A549 (cell line): Measurements from ENCODE around the gene AHNAK2. TPM values are rescaled to one million over a fixed set of nuclear protein-coding genes. Genes with fewer than 3 reads are reported as not detected.

Experiments
- ATAC-seq, 2 experiments: fragments of 200-7000 bp in 1 of 2; fragments of >200 bp in 1 of 2; cut with Nextera tagmentation in 1 of 2; cut with Tn5 transposase in 1 of 2; 3 replicates each; pipeline versions ENCODE4 v1.8.0 to v1.9.1; 2018 to 2020; ENCODE audit warnings: mild to moderate bottlenecking in 1 of 2, moderate library complexity in 1 of 2
- CTCF ChIA-PET: fragments of 300-600 bp; sonication (Branson Sonifier 250); formaldehyde crosslinking; extraction: SDS; loops from one replicate; lab custom pipeline; 2021; ENCODE audit warnings: antibody characterized with exemption, inconsistent platforms; lab: Yijun Ruan, JAX
- POLR2A ChIA-PET: fragments of 350-600 bp; formaldehyde crosslinking; extraction: SDS; loops from one replicate; lab custom pipeline; 2021; ENCODE audit warnings: antibody characterized with exemption, inconsistent platforms; lab: Yijun Ruan, JAX
- DNase-seq, 2 experiments: peaks; one replicate each; pipeline versions ENCODE4 v3.0.0 to v3.0.0-alpha.2; 2011 to 2016; ENCODE audit warnings: low read depth in 1 of 2, low spot score in 1 of 2
- FAIRE-seq: peaks from 2 replicates; lab custom pipeline; 2011; peaks lifted over from hg19 to GRCh38; lab: Jason Lieb, UNC
- H3K27ac ChIP-seq, 2 experiments: fragments of >200 bp; sonication (Bioruptor Twin); formaldehyde crosslinking; 3 replicates each; pipeline ENCODE4 v1.5.1; 2016 to 2017
- H3K4me1 ChIP-seq: fragments of >200 bp; sonication (Bioruptor Twin); formaldehyde crosslinking; 3 replicates; pipeline ENCODE4 v1.6.1; 2016
- H3K4me2 ChIP-seq: fragments of >200 bp; sonication (Bioruptor Twin); formaldehyde crosslinking; 3 replicates; pipeline ENCODE4 v1.6.1; 2016
- H3K4me3 ChIP-seq: fragments of >200 bp; sonication (Bioruptor Twin); formaldehyde crosslinking; 3 replicates; pipeline ENCODE4 v1.5.1; 2016
- H3K9me3 ChIP-seq: fragments of >200 bp; sonication (Bioruptor Twin); formaldehyde crosslinking; 3 replicates; pipeline ENCODE4 v1.6.1; 2016
- ATOH8 ChIP-seq: fragments of 250-450 bp; sonication (Bioruptor Pico); IDR thresholded peaks from 2 replicates; pipeline ENCODE4 v1.5.0; 2020; ENCODE audit warnings: low read depth, mild to moderate bottlenecking, moderate library complexity
- BHLHE40 ChIP-seq: IDR thresholded peaks from 2 replicates; pipeline ENCODE4 v1.6.1; 2012; ENCODE audit warnings: low read depth, low read length, inconsistent platforms
- CEBPB ChIP-seq, 2 experiments: fragments of >200 bp in 1 of 2; sonication (Bioruptor Twin) in 1 of 2; formaldehyde crosslinking in 1 of 2; IDR thresholded peaks; 2 replicates each; pipeline ENCODE4 v1.6.1; 2012 to 2016
- CHD2 ChIP-seq: fragments of 150-350 bp; IDR thresholded peaks from 2 replicates; pipeline ENCODE4 v1.6.1; 2014; ENCODE audit warnings: low read length; ENCODE audit not compliant: partially characterized antibody
- CTCF ChIP-seq: fragments of >200 bp; sonication (Bioruptor Twin); formaldehyde crosslinking; IDR thresholded peaks from 3 replicates; pipeline ENCODE4 v1.5.1; 2016
- EHMT2 ChIP-seq: fragments of 200-600 bp; sonication (generic); IDR thresholded peaks from 2 replicates; pipeline ENCODE4 v1.6.1; 2016; ENCODE audit warnings: antibody characterized with exemption, low read depth, mild to moderate bottlenecking, moderate library complexity
- ELK1 ChIP-seq: fragments of 150-350 bp; IDR thresholded peaks from 2 replicates; pipeline ENCODE4 v1.6.1; 2014; ENCODE audit warnings: low read depth, mild to moderate bottlenecking, low read length
- FOSB ChIP-seq: fragments of 250-450 bp; sonication (Bioruptor Pico); IDR thresholded peaks from 2 replicates; pipeline ENCODE4 v1.5.0; 2020; ENCODE audit warnings: mild to moderate bottlenecking, moderate library complexity
- FOSL2 ChIP-seq, 2 experiments: fragments of 450-650 bp in 1 of 2; fragments of >200 bp in 1 of 2; sonication (Bioruptor Twin) in 1 of 2; formaldehyde crosslinking; IDR thresholded peaks; 2 replicates each; pipeline versions ENCODE4 v1.5.0 to v1.6.1; 2016 to 2020; ENCODE audit warnings: mild to moderate bottlenecking in 1 of 2, moderate library complexity in 1 of 2
- HES2 ChIP-seq: fragments of >200 bp; sonication (Bioruptor Twin); formaldehyde crosslinking; IDR thresholded peaks from 2 replicates; pipeline ENCODE4 v1.6.1; 2016
- HEYL ChIP-seq: fragments of 250-450 bp; sonication (Bioruptor Pico); IDR thresholded peaks from 2 replicates; pipeline ENCODE4 v1.8.0; 2021; ENCODE audit warnings: mild to moderate bottlenecking, moderate library complexity
- HOXA7 ChIP-seq: fragments of 250-450 bp; sonication (Bioruptor Pico); IDR thresholded peaks from 2 replicates; pipeline ENCODE4 v1.5.0; 2020; ENCODE audit warnings: mild to moderate bottlenecking, moderate library complexity
- HOXB13 ChIP-seq: fragments of 250-450 bp; sonication (Bioruptor Pico); IDR thresholded peaks from 2 replicates; pipeline ENCODE4 v1.5.0; 2020; ENCODE audit warnings: low read depth, mild to moderate bottlenecking, moderate library complexity
- HOXB5 ChIP-seq: fragments of 250-450 bp; sonication (Bioruptor Pico); IDR thresholded peaks from 2 replicates; pipeline ENCODE4 v1.5.0; 2020; ENCODE audit warnings: mild to moderate bottlenecking, moderate library complexity
- JUN ChIP-seq, 2 experiments: fragments of >200 bp; sonication (Bioruptor Twin); formaldehyde crosslinking; IDR thresholded peaks; 2 replicates in 1 of 2; 3 replicates in 1 of 2; pipeline ENCODE4 v1.6.1; 2016 to 2017
- MYC ChIP-seq: IDR thresholded peaks from 2 replicates; pipeline ENCODE4 v1.6.1; 2012; ENCODE audit warnings: mild to moderate bottlenecking, inconsistent platforms, low read length, improper control_type of control experiment, borderline replicate concordance
- NFE2L2 ChIP-seq: fragments of 150-350 bp; conservative IDR thresholded peaks from 2 replicates; pipeline ENCODE4 v1.6.1; 2014; ENCODE audit warnings: low read length
- NPAS2 ChIP-seq: fragments of 250-450 bp; sonication (Bioruptor Pico); IDR thresholded peaks from 2 replicates; pipeline ENCODE4 v1.8.0; 2022; ENCODE audit warnings: mild to moderate bottlenecking, moderate library complexity, borderline replicate concordance
- PBX3 ChIP-seq: IDR thresholded peaks from 2 replicates; pipeline ENCODE4 v1.6.1; 2012
- POLR2AphosphoS2 ChIP-seq: conservative IDR thresholded peaks from 2 replicates; pipeline ENCODE4 v1.6.1; 2012; ENCODE audit warnings: low read length, improper control_type of control experiment, inconsistent platforms
- RAD21 ChIP-seq, 2 experiments: fragments of >200 bp in 1 of 2; sonication (Bioruptor Twin) in 1 of 2; formaldehyde crosslinking in 1 of 2; IDR thresholded peaks in 1 of 2; conservative IDR thresholded peaks in 1 of 2; 2 replicates in 1 of 2; 3 replicates in 1 of 2; pipeline ENCODE4 v1.6.1; 2012 to 2018; ENCODE audit warnings: inconsistent platforms in 1 of 2
- RNF2 ChIP-seq: fragments of 200-600 bp; sonication (generic); IDR thresholded peaks from 2 replicates; pipeline ENCODE4 v1.6.1; 2016; ENCODE audit warnings: low read depth, mild to moderate bottlenecking, antibody characterized with exemption, moderate library complexity, borderline replicate concordance
- USF2 ChIP-seq: fragments of 450-650 bp; IDR thresholded peaks from 2 replicates; pipeline ENCODE4 v1.6.1; 2014; ENCODE audit warnings: antibody characterized with exemption
- ZFP36 ChIP-seq: fragments of 450-650 bp; IDR thresholded peaks from 2 replicates; pipeline ENCODE4 v1.6.1; 2014; ENCODE audit warnings: borderline replicate concordance; ENCODE audit not compliant: partially characterized antibody
- WGBS: methylation state at CpG from one replicate; pipeline ENCODE4 v1.1.6; 2017; ENCODE audit errors: missing lambda C conversion rate; 5-methylcytosine and 5-hydroxymethylcytosine counted together
- polyA plus RNA-seq, 4 experiments: library from polyadenylated mRNA; depleted of rRNA in 3 of 4; stranded (reverse); fragments of >200 nt; fragmentation: RNase III in 1 of 4; extraction: RNeasy Plus Mini Kit Qiagen cat#74134 plus additional on column Dnase treatment in 1 of 4; gene quantifications; 2 replicates in 3 of 4; 3 replicates in 1 of 4; pipeline ENCODE4 v1.2.3, GENCODE V29; 2011 to 2017

AHNAK2 gene
- polyA plus RNA-seq, 2 of the 4 experiments (the other 2 are of a cell fraction): 43.3 to 43.7 TPM

GRCh38 chr14:104898870-104899510 lies 79.2 kb downstream of the AHNAK2 start:
- no peak for TF ChIP-seq RNF2
- TF ChIP-seq HOXA7: no peak
- TF ChIP-seq ATOH8: no peak
- no peak for TF ChIP-seq RAD21 (conservative IDR thresholded peaks at IDR 0.05 in 1 of 2, IDR thresholded peaks at IDR 0.05 in 1 of 2)
- no peak for TF ChIP-seq JUN (IDR thresholded peaks at IDR 0.05)
- TF ChIP-seq CTCF: no peak
- TF ChIP-seq BHLHE40: no peak
- no peak for TF ChIP-seq EHMT2
- no peak for TF ChIP-seq MYC
- no peak for TF ChIP-seq HOXB13 (CRISPR knock-in tag)
- TF ChIP-seq NFE2L2: no peak
- no peak for TF ChIP-seq FOSL2 (IDR thresholded peaks at IDR 0.05)
- TF ChIP-seq FOSL2 (CRISPR knock-in tag; IDR thresholded peaks at IDR 0.05): no peak
- no peak for TF ChIP-seq ZFP36
- TF ChIP-seq USF2: no peak
- TF ChIP-seq HOXB5 (CRISPR knock-in tag): no peak
- TF ChIP-seq CEBPB (IDR thresholded peaks at IDR 0.05): no peak
- TF ChIP-seq HES2: no peak
- no peak for TF ChIP-seq ELK1
- FAIRE-seq (no peak), ATAC-seq (no peak), DNase-seq (no peak)
- ChIA-PET POLR2A (no interaction called here), CTCF (interaction anchor here (0.6 to 2.6 kb wide), 9 partner anchors 29 to 188 kb away, joined by 3 to 10 read pairs (median 4); no protein-coding TSS in a partner anchor)
- 85% methylated on average over 24 of the region's 24 CpGs for WGBS
- Histone ChIP-seq H3K27ac (no peak overlapping the region), H3K4me2 (no peak overlapping the region), H3K4me3 (no peak overlapping the region), H3K4me1 (peaks cover 15% of the 10 kb centered on the region), H3K9me3 (0 out of 3 replicates have a peak, but pooled peaks cover 3% of the 10 kb centered on the region)

GRCh38 chr14:104898195-104898558 lies 80.0 kb downstream of the AHNAK2 start:
- CTCF ChIA-PET: interaction anchor here (1.1 to 2.6 kb wide), 6 partner anchors 35 to 189 kb away, joined by 3 to 10 read pairs (median 4); no protein-coding TSS in a partner anchor
- FAIRE-seq (no peak), ATAC-seq (no peak), DNase-seq (no peak)
- H3K4me2 ChIP-seq: no peak overlapping the region
- POLR2A ChIA-PET: no interaction called here
- 91% methylated on average over 7 of the region's 7 CpGs for WGBS
- peaks cover 15% of the 10 kb centered on the region for H3K4me1 ChIP-seq
- no peaks in the 10 kb centered on the region for H3K9me3 ChIP-seq
- H3K27ac ChIP-seq: no peak overlapping the region
- TF ChIP-seq HEYL (CRISPR knock-in tag) (no peak), PBX3 (no peak), NFE2L2 (no peak), POLR2AphosphoS2 (no peak), CHD2 (no peak), NPAS2 (CRISPR knock-in tag) (no peak), FOSB (CRISPR knock-in tag) (no peak)
- TF ChIP-seq, all 56 proteins: peak for 0
- no peak overlapping the region for H3K4me3 ChIP-seq
